Adrenal gland (tissue), 5 donors: ENCODE data around the gene PCDH9.

ENCODE experiments used
- POLR2A ChIP-seq, 2 donors: fragments of 450-650 bp; IDR thresholded peaks; one replicate each; pipeline ENCODE4 v1.6.1; 2017; ENCODE audit warnings: antibody characterized with exemption in 2 of 2, mild to moderate bottlenecking in 2 of 2, moderate library complexity in 1 of 2
- TF ChIP-seq, protein P1 (sequence below), 6 experiments: fragments of 450-650 bp in 4 of 6; fragments of 200-600 bp in 2 of 6; sonication (generic) in 1 of 6; IDR thresholded peaks; 1 replicate in 5 of 6; 2 replicates in 1 of 6; pipeline versions ENCODE4 v1.5.1 to v1.8.0; 2016 to 2021; ENCODE audit warnings: antibody characterized with exemption in 6 of 6, mild to moderate bottlenecking in 2 of 6, moderate library complexity in 1 of 6
- donor health status: DM: no; HTN: no; CAD: no.

DNA sequence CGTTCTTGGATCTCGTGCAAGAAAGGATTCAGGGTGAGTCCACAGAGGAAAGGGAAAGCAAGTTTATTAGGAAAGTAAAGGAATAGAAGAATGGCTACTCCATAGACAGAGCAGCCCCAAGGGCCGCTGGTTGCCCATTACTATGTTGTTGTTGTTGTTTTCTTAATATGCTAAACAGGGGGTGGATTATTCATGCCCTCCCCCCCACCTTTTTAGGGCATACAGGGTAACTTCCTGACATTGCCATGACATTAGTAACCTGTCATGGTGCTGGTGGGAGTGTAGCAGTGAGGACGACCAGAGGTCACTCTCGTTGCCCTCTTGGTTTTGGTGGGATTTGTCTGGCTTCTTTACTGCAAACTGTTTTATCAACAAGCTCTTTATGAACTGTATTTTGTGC lies 29.1 kb upstream of the PCDH9 start:
- TF ChIP-seq POLR2A (IDR thresholded peaks at IDR 0.05) = no peak
- TF ChIP-seq, protein P1, sequence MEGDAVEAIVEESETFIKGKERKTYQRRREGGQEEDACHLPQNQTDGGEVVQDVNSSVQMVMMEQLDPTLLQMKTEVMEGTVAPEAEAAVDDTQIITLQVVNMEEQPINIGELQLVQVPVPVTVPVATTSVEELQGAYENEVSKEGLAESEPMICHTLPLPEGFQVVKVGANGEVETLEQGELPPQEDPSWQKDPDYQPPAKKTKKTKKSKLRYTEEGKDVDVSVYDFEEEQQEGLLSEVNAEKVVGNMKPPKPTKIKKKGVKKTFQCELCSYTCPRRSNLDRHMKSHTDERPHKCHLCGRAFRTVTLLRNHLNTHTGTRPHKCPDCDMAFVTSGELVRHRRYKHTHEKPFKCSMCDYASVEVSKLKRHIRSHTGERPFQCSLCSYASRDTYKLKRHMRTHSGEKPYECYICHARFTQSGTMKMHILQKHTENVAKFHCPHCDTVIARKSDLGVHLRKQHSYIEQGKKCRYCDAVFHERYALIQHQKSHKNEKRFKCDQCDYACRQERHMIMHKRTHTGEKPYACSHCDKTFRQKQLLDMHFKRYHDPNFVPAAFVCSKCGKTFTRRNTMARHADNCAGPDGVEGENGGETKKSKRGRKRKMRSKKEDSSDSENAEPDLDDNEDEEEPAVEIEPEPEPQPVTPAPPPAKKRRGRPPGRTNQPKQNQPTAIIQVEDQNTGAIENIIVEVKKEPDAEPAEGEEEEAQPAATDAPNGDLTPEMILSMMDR (IDR thresholded peaks at IDR 0.05) = no peak
